Neural crest cell (in vitro differentiated cells): ENCODE measurements around the gene DOK3. TPM values are rescaled to one million over a fixed set of nuclear protein-coding genes. Genes with fewer than 3 reads are reported as not detected.

ENCODE experiments used
- DNase-seq: peaks from one replicate; pipeline ENCODE4 v3.0.0; 2021; ENCODE audit warnings: low read depth, mixed read lengths, low spot score
- H3K27ac Mint-ChIP-seq: one replicate; pipeline ENCODE4 v1.8.0; 2021; ENCODE audit warnings: mild to moderate bottlenecking, mixed read lengths; ENCODE audit not compliant: unreplicated experiment
- H3K27me3 Mint-ChIP-seq: 2 replicates; pipeline ENCODE4 v1.8.0; 2021; ENCODE audit warnings: low read depth, mild to moderate bottlenecking, mixed read lengths
- H3K36me3 Mint-ChIP-seq: 2 replicates; pipeline ENCODE4 v1.8.0; 2021; ENCODE audit warnings: low read depth, mild to moderate bottlenecking, mixed read lengths
- H3K4me1 Mint-ChIP-seq: 2 replicates; pipeline ENCODE4 v1.8.0; 2021; ENCODE audit warnings: mixed read lengths
- H3K4me3 Mint-ChIP-seq: one replicate; pipeline ENCODE4 v1.8.0; 2021; ENCODE audit warnings: mild to moderate bottlenecking, mixed read lengths
- H3K9me3 Mint-ChIP-seq: 2 replicates; pipeline ENCODE4 v1.8.0; 2021; ENCODE audit warnings: mixed read lengths
- CTCF ChIP-seq: fragments of 200-600 bp; sonication (generic); conservative IDR thresholded peaks from 2 replicates; pipeline ENCODE4 v1.5.0; 2021; ENCODE audit warnings: antibody characterized with exemption, mild to moderate bottlenecking
- total RNA-seq: library from RNA; stranded (reverse); gene quantifications from 2 replicates; pipeline ENCODE4 v1.2.1, GENCODE V29; 2021

The DOK3 gene
- total RNA-seq, 1 donor from 2014 or later = 11.4 TPM

DNA sequence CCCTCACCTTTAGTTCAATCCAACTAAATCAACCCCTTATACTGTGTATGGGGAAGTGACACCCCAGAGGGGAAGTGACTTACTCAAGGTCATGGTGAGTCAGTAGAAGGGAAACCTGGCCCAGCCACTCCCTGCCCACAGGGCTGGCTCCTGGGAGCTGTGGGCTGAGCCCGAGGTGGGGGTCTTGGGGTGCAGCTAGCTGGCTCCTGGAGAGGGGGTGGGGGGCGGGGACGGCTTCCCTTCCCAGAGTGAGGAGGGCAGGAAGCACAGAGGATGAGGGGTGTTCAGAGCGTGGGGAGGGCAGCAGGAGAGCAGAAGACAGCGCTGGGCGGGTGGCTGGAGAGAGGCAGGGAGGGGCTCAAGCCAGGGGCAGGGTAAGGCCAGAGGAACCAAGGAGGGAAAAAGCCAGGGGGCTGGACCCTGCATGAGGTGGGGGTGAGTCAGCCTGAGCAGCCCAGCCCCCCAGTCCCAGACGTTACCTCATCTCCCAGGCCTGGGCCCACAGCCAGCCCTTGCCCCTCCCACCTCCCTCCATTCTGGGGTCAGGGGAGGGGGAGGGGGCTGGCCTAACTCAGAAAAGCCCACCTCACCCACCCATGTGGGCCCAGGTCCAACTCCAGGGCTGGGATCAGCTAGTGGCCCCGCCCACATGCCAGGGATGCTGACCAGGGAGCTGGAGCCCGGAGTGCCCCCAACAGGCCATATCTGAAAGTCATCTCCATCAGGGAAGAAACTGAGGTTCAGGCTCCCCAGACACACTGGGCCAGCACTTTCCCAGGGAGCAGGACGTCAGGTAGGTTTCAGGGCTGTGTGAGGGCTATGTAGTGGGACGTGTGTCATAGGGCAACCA lies 15.1 kb downstream of the DOK3 start:
- Mint-ChIP-seq H3K36me3 (peaks cover 2% of the 10 kb centered on the region), H3K4me3 (peak overlapping the region; percentile 91), H3K27ac (peak overlapping the region; percentile 67), H3K27me3 (peaks cover 16% of the 10 kb centered on the region), H3K4me1 (peaks cover 35% of the 10 kb centered on the region), H3K9me3 (no peaks in the 10 kb centered on the region)
- peak; percentile 16 for TF ChIP-seq CTCF
- no peak for DNase-seq

GRCh38 chr5:177493795-177494345 lies 15.8 kb downstream of the DOK3 start:
- Mint-ChIP-seq H3K36me3 (peaks cover 2% of the 10 kb centered on the region), H3K4me3 (peak overlapping the region; percentile 78), H3K27ac (peak overlapping the region; percentile 67), H3K4me1 (peaks cover 32% of the 10 kb centered on the region), H3K9me3 (no peaks in the 10 kb centered on the region), H3K27me3 (peaks cover 12% of the 10 kb centered on the region)
- no peak for TF ChIP-seq CTCF
- DNase-seq = no peak

DNA sequence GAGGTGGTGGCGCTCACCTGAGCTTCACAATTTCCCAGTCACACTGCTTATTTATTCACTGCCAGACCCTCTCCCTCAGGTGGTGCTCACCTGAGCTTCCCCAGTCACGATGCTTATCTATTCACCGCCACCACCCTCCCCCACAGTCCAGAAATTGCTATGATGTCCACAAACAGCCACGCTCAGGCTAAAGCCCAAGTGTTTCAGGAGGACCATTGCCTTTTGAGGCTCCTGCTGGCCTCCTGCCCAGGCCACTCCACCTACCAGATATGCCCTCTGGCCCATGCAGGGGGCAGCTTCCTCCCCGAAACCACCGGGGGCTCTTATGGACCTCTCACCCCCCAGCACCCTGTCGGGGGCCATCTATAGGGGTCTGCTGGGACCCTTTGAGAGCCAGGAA lies 16.8 kb downstream of the DOK3 start:
- Mint-ChIP-seq H3K4me1 (peaks cover 22% of the 10 kb centered on the region), H3K9me3 (no peaks in the 10 kb centered on the region), H3K4me3 (peak overlapping the region; percentile 80), H3K27me3 (peaks cover 3% of the 10 kb centered on the region), H3K27ac (no peak overlapping the region), H3K36me3 (peaks cover 2% of the 10 kb centered on the region)
- no peak for TF ChIP-seq CTCF
- no peak for DNase-seq

- H3K4me1 Mint-ChIP-seq = peaks cover 19% of the 10 kb centered on the region
- no peak overlapping the region for H3K27ac Mint-ChIP-seq
- no peak for TF ChIP-seq CTCF
- no peaks in the 10 kb centered on the region for H3K9me3 Mint-ChIP-seq
- DNase-seq = no peak
- no peaks in the 10 kb centered on the region for H3K27me3 Mint-ChIP-seq
- H3K36me3 Mint-ChIP-seq = peaks cover 2% of the 10 kb centered on the region
- peak overlapping the region; percentile 80 for H3K4me3 Mint-ChIP-seq
Measured at GRCh38 chr5:177491983-177492746, 17.5 kb downstream of the DOK3 start.

DNA sequence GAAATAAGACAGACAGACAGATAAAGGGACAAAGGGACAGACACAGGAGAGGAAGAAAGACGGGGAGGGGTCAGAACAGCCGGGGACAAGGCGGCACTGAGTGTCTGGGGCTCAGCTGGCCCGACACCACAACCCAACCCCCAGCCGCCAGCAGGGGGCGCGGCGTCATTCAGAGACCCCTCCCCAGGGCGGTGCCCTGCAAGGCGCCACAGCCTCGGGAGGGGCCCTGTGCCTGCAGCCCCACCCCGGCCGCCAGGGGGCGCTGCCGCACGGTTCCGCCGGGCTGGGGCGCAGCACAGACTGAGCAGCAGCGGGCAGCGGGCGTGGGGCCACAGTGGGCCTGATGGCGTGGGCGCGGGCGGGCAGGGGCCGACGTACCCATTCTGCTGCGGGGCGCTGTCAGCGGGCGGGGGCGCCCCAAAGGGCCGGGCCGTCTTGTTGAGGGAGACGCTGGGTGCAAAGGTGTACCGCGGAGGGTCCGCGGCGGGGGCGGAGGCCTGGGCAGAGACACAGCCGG lies 18.1 kb downstream of the DOK3 start:
- Mint-ChIP-seq H3K4me1 (peaks cover 19% of the 10 kb centered on the region), H3K4me3 (no peak overlapping the region), H3K27ac (peak overlapping the region; percentile 75), H3K9me3 (no peaks in the 10 kb centered on the region), H3K36me3 (peaks cover 2% of the 10 kb centered on the region), H3K27me3 (no peaks in the 10 kb centered on the region)
- DNase-seq = peak; percentile 75
- peak; percentile 78 for TF ChIP-seq CTCF
